ENCODE data around the gene RMC1. TPM values are rescaled to one million over a fixed set of nuclear protein-coding genes. Genes with fewer than 3 reads are reported as not detected.

RMC1 gene
- total and polyA plus RNA-seq, 2 of the 13 experiments (the other 11 are each of a cell fraction or from before 2014, with no cell fraction given): 9.4 to 19.5 TPM

DNA sequence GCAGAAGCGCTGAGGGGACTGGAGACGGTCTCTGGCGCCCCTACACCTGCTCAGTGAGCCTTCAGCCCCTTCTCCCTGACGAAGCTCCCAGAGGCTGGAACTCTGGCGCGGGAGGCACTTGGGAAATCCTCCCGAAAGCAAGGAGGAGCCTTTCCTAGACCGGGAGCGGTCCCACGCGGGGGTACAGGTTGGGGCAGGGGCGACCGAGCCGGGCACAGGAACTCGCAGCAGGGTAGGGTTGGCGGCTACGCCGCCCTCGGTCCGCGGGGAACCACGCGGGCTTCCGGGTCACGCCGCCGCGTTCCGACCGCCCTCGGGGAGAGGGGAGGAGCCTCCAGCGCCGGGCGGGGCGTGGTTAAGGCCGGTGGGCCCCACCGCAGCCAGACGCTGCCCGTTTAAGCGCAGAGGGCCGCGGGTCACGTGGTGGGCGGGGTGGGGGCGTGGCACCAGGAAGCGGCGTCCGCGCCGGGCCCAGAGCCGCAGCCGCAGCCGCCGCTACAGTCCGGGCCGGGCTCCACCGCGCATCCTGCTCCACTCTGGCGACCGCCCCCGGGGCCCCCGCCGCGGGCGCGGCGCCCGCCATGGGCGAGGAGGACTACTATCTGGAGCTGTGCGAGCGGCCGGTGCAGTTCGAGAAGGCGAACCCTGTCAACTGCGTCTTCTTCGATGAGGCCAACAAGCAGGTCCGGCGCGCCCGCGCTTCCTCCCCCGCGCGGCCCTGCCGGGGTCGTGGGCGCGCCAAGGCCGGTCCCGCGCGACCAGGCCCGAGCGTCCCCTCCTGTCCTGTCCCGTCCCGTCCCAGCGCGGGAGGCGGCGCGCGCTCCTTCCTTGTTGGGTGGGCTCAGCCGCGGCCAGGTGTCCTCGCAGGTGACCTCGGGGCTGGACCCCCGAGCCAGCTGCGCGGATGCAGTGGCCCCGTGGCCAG, at the start of gene RMC1 (continued):
- TF ChIP-seq PHF21A (CRISPR knock-in tag; IDR thresholded peaks at IDR 0.05) (no peak), TSC22D2 (CRISPR knock-in tag; IDR thresholded peaks at IDR 0.05; ENCODE audit: borderline replicate concordance) (peak; percentile 22; the same call in 1 of the 2 replicates), ARID2 (CRISPR knock-in tag; IDR thresholded peaks at IDR 0.05; ENCODE audit: borderline replicate concordance) (no peak), ERF (CRISPR knock-in tag; IDR thresholded peaks at IDR 0.05) (0 out of 2 replicates have a peak, but pooled peaks have one; percentile 70), MYC (CRISPR knock-in tag; IDR thresholded peaks at IDR 0.05; ENCODE audit: borderline replicate concordance) (peak; percentile 78), ZNF550 (CRISPR knock-in tag; IDR thresholded peaks at IDR 0.05; ENCODE audit: borderline replicate concordance) (no peak), ZNF546 (CRISPR knock-in tag; conservative IDR thresholded peaks at IDR 0.05) (peak; percentile 48; the same call in 1 of the 2 replicates), ZMAT3 (CRISPR knock-in tag; conservative IDR thresholded peaks at IDR 0.05) (0 out of 2 replicates have a peak, but pooled peaks have one; percentile 35), POLR2AphosphoS5 (IDR thresholded peaks at IDR 0.05; ENCODE audit: low read depth, low read length) (peak; percentile 88), ZBTB38 (CRISPR knock-in tag; IDR thresholded peaks at IDR 0.05) (peak; percentile 69), FOXA3 (CRISPR knock-in tag; IDR thresholded peaks at IDR 0.05) (peak; percentile 37; the same call in 1 of the 2 replicates), ADNP (CRISPR knock-in tag; IDR thresholded peaks at IDR 0.05) (no peak), KDM6A (CRISPR knock-in tag; IDR thresholded peaks at IDR 0.05; ENCODE audit: low read depth) (no peak), ZNF547 (CRISPR knock-in tag; IDR thresholded peaks at IDR 0.05) (no peak; the same call in none of the 2 replicates), XBP1 (CRISPR knock-in tag; IDR thresholded peaks at IDR 0.05) (no peak), MZF1 (CRISPR knock-in tag; IDR thresholded peaks at IDR 0.05; ENCODE audit: borderline replicate concordance) (no peak)
- TF ChIP-seq, protein P1, sequence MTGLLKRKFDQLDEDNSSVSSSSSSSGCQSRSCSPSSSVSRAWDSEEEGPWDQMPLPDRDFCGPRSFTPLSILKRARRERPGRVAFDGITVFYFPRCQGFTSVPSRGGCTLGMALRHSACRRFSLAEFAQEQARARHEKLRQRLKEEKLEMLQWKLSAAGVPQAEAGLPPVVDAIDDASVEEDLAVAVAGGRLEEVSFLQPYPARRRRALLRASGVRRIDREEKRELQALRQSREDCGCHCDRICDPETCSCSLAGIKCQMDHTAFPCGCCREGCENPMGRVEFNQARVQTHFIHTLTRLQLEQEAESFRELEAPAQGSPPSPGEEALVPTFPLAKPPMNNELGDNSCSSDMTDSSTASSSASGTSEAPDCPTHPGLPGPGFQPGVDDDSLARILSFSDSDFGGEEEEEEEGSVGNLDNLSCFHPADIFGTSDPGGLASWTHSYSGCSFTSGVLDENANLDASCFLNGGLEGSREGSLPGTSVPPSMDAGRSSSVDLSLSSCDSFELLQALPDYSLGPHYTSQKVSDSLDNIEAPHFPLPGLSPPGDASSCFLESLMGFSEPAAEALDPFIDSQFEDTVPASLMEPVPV (CRISPR knock-in tag; IDR thresholded peaks at IDR 0.05): no peak
- TF ChIP-seq, protein P2, sequence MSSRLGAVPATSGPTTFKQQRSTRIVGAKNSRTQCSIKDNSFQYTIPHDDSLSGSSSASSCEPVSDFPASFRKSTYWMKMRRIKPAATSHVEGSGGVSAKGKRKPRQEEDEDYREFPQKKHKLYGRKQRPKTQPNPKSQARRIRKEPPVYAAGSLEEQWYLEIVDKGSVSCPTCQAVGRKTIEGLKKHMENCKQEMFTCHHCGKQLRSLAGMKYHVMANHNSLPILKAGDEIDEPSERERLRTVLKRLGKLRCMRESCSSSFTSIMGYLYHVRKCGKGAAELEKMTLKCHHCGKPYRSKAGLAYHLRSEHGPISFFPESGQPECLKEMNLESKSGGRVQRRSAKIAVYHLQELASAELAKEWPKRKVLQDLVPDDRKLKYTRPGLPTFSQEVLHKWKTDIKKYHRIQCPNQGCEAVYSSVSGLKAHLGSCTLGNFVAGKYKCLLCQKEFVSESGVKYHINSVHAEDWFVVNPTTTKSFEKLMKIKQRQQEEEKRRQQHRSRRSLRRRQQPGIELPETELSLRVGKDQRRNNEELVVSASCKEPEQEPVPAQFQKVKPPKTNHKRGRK (CRISPR knock-in tag; IDR thresholded peaks at IDR 0.05): 0 out of 2 replicates have a peak, but pooled peaks have one; percentile 63
- TF ChIP-seq, protein P3, sequence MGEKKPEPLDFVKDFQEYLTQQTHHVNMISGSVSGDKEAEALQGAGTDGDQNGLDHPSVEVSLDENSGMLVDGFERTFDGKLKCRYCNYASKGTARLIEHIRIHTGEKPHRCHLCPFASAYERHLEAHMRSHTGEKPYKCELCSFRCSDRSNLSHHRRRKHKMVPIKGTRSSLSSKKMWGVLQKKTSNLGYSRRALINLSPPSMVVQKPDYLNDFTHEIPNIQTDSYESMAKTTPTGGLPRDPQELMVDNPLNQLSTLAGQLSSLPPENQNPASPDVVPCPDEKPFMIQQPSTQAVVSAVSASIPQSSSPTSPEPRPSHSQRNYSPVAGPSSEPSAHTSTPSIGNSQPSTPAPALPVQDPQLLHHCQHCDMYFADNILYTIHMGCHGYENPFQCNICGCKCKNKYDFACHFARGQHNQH (CRISPR knock-in tag; IDR thresholded peaks at IDR 0.05): peak; percentile 75
- TF ChIP-seq, protein P4, sequence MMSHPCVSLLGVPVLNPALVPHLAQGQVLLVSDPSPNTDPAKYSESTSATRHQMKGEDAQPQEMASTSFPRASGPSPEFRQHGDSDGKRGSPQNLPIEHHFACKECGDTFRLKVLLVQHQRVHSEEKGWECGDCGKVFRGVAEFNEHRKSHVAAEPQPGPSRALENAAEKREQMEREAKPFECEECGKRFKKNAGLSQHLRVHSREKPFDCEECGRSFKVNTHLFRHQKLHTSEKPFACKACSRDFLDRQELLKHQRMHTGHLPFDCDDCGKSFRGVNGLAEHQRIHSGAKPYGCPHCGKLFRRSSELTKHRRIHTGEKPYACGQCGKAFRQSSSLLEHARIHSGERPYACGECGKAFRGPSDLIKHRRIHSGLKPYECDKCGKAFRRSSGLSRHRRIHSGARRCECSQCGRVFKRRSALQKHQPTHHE (CRISPR knock-in tag; IDR thresholded peaks at IDR 0.05; ENCODE audit: borderline replicate concordance): 0 out of 2 replicates have a peak, but pooled peaks have one; percentile 26
- TF ChIP-seq, protein P5, sequence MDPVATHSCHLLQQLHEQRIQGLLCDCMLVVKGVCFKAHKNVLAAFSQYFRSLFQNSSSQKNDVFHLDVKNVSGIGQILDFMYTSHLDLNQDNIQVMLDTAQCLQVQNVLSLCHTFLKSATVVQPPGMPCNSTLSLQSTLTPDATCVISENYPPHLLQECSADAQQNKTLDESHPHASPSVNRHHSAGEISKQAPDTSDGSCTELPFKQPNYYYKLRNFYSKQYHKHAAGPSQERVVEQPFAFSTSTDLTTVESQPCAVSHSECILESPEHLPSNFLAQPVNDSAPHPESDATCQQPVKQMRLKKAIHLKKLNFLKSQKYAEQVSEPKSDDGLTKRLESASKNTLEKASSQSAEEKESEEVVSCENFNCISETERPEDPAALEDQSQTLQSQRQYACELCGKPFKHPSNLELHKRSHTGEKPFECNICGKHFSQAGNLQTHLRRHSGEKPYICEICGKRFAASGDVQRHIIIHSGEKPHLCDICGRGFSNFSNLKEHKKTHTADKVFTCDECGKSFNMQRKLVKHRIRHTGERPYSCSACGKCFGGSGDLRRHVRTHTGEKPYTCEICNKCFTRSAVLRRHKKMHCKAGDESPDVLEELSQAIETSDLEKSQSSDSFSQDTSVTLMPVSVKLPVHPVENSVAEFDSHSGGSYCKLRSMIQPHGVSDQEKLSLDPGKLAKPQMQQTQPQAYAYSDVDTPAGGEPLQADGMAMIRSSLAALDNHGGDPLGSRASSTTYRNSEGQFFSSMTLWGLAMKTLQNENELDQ (CRISPR knock-in tag; IDR thresholded peaks at IDR 0.05; ENCODE audit: borderline replicate concordance): no peak

All from HepG2 (cell line).